DMS153 treated with DMSO at 0.1 percent for 48 hours (cell line): ENCODE results near the gene DNAJA2.
"Not testable (repeated sequence)": the region's sequence is repeated elsewhere in the genome, so short reads cannot be mapped to it uniquely, and the experiment has no call there.

Source experiments
- DNase-seq: peaks from one replicate; lab custom pipeline; 2025; ENCODE audit not compliant: unreplicated experiment; lab: John Stamatoyannopoulos, UW

DNAJA2 gene

DNA sequence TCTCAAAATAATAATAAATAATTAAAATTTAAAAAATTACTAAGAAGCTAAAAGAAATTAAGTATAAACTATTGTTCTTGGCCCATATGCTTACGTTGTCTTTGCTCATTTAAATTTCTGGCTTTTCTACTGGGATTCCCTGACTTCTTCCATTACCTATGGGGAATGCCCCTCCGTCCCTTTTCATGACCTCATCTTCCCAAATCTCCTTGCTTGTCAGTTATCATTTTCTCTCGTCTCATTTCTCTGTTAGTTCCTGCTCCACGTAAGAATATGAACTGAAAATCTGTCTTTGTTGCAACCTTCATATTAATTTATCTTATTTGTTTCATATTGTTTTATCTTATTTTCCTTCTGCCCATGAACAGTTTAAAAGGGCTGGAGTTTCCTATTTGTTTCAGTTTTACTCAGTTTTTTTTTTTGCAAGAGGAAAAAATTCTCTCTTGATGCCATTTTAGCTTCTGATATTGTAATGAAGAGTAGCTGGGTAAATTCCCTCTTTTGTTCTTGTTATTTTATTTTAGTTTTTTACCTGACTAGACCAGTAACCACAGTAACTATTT is 2.5 kb upstream of the DNAJA2 start:
- DNase-seq: no peak

- no peak for DNase-seq
Measured at GRCh38 chr16:46975165-46975564, 1.7 kb upstream of the DNAJA2 start.

DNA sequence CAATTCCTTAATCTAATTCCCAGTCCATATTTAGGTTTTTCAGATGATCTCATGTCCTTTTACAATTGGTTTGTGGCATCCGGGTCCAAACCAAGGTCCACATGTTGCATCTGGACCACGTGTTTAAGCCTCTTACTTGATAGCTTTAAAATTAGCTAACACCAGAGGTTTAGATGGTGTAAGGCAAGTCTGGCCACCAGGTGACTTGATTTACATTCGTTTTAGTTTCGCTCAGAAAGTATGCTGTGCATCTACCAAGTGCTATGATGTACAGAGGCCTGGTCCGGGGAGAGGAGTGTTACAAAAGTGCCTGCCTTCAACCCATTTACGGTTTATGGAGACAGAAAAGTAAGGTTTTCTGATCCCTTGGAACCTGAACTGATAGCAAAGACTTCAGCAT is 878 bp upstream of the DNAJA2 start:
- no peak for DNase-seq

- no peak for DNase-seq
Measured at GRCh38 chr16:46973996-46974324, 486 bp upstream of the DNAJA2 start.

DNA sequence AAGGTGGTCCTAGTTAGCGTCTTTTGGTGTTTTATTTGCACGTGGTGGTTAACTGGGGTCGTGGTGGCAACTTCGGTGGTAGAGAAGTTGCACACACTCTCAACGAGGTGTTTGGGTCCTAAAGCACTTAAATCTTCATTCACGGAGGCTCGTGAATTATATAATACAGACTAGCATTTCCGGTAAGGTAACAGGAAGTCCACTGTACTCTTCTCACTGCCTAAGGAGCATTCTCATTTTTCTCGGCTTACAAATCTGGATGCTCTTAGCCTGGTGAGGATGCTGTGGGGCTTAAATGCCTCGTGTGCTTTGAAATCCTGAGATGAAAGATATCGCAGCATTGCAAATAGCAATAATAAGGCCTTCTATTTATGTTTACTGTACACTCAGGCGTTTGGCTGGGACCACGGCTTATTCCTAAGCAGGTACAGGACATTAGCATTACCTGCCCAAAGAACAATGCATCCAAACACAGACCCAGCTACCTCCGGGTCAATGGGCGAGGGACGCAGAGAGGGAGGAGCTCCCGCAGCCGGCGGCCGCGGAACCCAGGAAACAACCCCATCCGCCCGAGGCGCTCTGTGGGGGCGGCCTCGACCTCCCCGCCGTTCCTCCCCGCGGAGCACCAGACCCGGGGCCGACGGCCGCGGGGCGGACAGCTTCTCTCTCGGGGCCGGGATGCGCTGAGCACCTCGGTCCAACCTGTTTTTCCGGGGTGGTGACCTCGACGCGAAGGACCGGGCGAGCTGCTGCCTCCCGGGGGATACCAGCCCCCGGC is 856 bp downstream of the DNAJA2 start:
- no peak for DNase-seq

- DNase-seq: no peak
Measured at GRCh38 chr16:46971271-46971670, 2.2 kb downstream of the DNAJA2 start.

DNA sequence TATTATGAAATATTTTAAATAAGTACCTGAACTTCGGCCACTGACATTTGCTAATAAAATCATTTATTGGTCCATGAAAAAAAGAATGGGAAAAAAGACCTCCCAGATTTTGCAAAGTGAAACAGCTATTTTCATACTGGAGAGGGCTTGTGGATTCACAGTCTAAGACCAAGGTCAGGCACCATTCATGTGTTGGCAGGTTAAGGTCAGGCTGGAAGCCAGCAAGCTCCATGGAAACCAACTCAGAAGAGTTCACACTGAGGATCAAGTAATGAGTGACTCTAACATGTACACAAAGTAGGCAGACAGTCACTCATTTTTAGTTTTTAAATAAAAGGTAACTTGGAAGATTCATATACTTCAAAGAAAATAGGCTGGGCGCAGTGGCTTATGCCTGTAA is 3.4 kb downstream of the DNAJA2 start:
- DNase-seq: no peak

- no peak for DNase-seq
Measured at GRCh38 chr16:46968063-46968435, 5.4 kb downstream of the DNAJA2 start.

- DNase-seq: no peak
Measured at GRCh38 chr16:46962629-46963028, 10.8 kb downstream of the DNAJA2 start.

DNA sequence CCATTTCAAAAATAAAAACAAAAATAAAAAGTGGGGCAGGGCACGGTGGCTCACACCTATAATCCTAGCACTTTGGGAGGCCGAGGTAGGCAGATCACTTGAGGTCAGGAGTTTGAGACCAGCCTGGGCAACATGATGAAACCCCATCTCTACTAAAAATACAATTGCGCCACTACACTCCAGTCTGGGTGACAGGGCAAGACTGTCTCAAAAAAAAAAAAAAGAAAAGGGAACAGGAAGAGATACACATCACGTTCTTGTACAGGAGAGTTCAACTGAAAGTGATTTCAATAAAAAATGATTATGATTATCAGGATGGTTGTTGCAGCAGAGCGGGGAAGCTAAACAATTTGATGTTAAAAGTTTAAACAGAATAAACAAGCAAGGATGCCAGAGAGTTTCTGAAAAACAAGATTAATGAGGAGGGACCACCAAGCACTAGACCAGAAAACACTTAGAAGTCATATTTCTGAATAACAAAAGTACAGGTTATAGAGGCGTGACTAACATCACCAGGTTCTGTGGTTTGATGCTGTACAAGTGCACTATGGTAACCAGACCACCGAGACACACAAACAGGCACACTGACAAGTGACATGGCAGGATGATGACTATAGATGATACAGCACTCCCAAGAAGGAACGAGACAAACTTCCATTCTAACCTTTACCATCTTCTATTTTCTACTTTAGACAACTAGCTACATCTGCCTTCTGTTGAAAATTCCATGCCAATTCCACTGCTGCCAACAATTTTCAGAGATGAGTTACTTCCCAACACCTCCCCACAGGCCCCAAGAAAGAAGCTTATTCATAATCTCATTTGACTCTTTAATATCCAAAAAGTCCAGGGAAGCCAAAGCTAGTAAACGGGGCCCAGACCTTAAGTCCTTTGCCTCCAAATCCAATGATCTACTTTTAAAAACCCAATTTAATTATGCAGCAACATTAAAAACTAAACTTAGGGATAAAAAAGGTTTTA is 11.8 kb downstream of the DNAJA2 start:
- DNase-seq: no peak

GRCh38 chr16:46954562-46954961 is 18.9 kb downstream of the DNAJA2 start:
- DNase-seq: no peak

- no peak for DNase-seq
Measured at GRCh38 chr16:46950009-46950408, 23.5 kb downstream of the DNAJA2 start.

GRCh38 chr16:46949241-46949892 is 24.1 kb downstream of the DNAJA2 start:
- no peak for DNase-seq

DNA sequence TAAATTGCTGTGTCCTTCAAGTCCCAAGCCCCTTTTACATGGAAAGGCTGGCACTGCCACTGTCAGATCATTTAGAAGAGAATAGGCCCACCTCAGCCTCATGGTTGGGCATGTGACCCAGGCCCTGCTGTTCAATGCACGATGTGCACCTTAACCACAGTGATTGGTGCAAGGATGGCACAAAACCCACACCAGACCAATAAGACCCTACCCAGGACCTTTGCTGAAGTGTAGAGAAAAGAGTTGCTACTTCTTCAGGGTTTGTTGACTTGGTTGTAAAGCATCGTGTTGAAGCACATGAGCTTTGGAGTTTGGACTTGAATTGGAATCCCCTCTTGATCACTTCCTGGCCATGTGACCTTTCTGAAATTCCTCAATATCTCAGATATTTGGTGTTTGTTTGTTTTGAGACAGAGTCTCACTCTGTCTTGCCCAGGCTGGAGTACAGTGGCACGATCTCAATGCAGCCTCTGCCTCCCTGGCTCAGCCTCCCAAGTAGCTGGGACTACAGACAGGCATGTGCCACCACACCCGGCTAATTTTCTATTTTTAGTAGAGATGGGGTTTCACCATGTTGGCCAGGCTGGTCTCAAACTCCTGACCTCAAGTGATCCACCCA is 24.8 kb downstream of the DNAJA2 start:
- DNase-seq: no peak

DNA sequence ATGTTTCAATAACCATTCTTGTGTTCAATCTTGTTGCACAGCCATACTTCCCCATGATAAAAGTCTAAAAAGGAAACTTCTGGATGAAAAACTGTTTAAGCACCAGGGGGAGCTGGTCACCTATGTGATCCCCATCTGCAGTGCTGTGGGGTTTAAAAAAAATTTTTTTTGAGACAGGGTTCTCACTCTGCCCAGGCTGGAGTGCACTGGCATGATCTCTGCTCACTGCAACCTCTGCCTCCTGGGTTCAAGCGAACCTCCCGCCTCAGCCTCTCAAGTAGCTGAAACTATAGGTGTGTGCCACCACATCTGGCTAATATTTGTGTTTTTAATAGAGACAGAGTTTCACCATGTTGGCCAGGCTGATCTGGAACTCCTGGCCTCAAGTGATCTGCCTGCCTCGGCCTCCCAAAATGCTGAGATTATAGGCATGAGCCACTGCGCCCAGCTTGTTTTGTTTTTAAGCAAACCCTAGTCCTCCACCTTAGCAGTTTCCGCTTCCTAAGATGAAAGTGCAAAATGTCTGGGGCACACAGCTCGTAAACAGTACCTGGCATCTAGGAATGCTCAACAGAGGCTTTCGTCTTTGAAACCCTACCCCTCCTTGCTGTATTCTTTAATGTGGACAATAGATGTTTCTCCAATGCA is 25.4 kb downstream of the DNAJA2 start:
- no peak for DNase-seq

DNA sequence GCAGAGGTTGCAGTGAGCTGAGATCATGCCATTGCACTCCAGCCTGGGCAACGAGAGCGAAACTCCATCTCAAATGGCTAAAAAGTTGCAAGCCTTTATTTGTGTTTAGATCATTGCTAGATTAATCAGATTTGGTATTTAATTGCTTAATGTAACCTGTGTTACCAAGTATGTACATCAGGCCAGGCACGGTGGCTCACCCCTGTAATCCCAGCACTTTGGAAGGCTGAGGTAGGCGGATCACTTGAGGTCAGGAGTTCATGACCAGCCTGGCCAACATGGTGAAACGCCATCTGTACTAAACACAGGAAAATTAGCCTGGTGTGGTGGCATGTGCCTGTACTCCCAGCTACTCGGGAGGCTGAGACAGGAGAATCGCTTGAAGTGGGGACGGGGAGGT is 28.8 kb downstream of the DNAJA2 start:
- not testable (repeated sequence) for DNase-seq

GRCh38 chr16:46937536-46937935 is 35.9 kb downstream of the DNAJA2 start:
- DNase-seq: no peak

GRCh38 chr16:46932802-46933201 is 40.7 kb downstream of the DNAJA2 start:
- DNase-seq: no peak

GRCh38 chr16:46930861-46931260 is 42.6 kb downstream of the DNAJA2 start:
- no peak for DNase-seq
